GM21825 (cell line): ENCODE measurements around the gene PDLIM7.

Experiments
- ATAC-seq: cut with Tn5 transposase; IDR thresholded peaks from one replicate; pipeline ENCODE4 v1.9.1; 2021; ENCODE audit warnings: mild to moderate bottlenecking, moderate library complexity; ENCODE audit not compliant: unreplicated experiment

The PDLIM7 gene

GRCh38 chr5:177446200-177447065 is 51.0 kb downstream of the PDLIM7 start, which contains the start of gene PRR7:
TSS of gene PRR7 (plus strand) at chr5:177446814. CDS start at chr5:177455068, 8,254 bp downstream.
- peak; percentile 47 for ATAC-seq

GRCh38 chr5:177445917-177446199 is 51.5 kb downstream of the PDLIM7 start:
- ATAC-seq, result no peak

GRCh38 chr5:177445052-177445916 is 52.1 kb downstream of the PDLIM7 start:
- ATAC-seq, result no peak

GRCh38 chr5:177444106-177445051 is 53.0 kb downstream of the PDLIM7 start:
- no peak for ATAC-seq

GRCh38 chr5:177443144-177443983 is 54.0 kb downstream of the PDLIM7 start:
- ATAC-seq, result no peak

GRCh38 chr5:177442066-177442826 is 55.2 kb downstream of the PDLIM7 start:
- no peak for ATAC-seq

- ATAC-seq, result no peak
These were observed 56.2 kb downstream of the PDLIM7 start for GRCh38 chr5:177440990-177441780.

GRCh38 chr5:177440211-177440989 is 57.0 kb downstream of the PDLIM7 start:
- ATAC-seq, result no peak

- ATAC-seq, result no peak
These were observed 57.8 kb downstream of the PDLIM7 start for GRCh38 chr5:177439518-177440053.

GRCh38 chr5:177438468-177438867 is 58.9 kb downstream of the PDLIM7 start:
- no peak for ATAC-seq

GRCh38 chr5:177437623-177438022 is 59.8 kb downstream of the PDLIM7 start:
- no peak for ATAC-seq

- ATAC-seq, result no peak
These were observed 61.4 kb downstream of the PDLIM7 start for GRCh38 chr5:177435847-177436536.

- no peak for ATAC-seq
These were observed 62.3 kb downstream of the PDLIM7 start for GRCh38 chr5:177434942-177435738.

- ATAC-seq, result no peak
These were observed 63.0 kb downstream of the PDLIM7 start for GRCh38 chr5:177434437-177434836.

- ATAC-seq, result no peak
These were observed 63.7 kb downstream of the PDLIM7 start for GRCh38 chr5:177433658-177434217.
